Natural killer cell (primary cell): ENCODE measurements around the gene GJB4. TPM values are rescaled to one million over a fixed set of nuclear protein-coding genes. Genes with fewer than 3 reads are reported as not detected.
"Not testable (repeated sequence)": the region's sequence is repeated elsewhere in the genome, so short reads cannot be mapped to it uniquely, and the experiment has no call there.

Source experiments
- ATAC-seq, 3 donors: fragments of 150-1000 bp in 2 of 3; fragments of 200-7000 bp in 1 of 3; cut with Tn5 transposase; 1 replicate in 1 of 3; 2 replicates in 2 of 3; pipeline ENCODE4 v1.10.0; 2021; ENCODE audit warnings: mild to moderate bottlenecking in 2 of 3, moderate library complexity in 2 of 3
- DNase-seq, 2 donors: peaks; one replicate each; pipeline versions ENCODE4 v3.0.0 to v3.0.0-alpha.2; 2013 to 2021; ENCODE audit warnings: mixed read lengths in 1 of 2
- H3K27ac ChIP-seq: one replicate; pipeline ENCODE4 v1.5.1; 2013; ENCODE audit warnings: mild to moderate bottlenecking, low read length
- H3K27me3 ChIP-seq: one replicate; pipeline ENCODE4 v1.6.1; 2013; ENCODE audit warnings: low read length; ENCODE audit not compliant: control insufficient read depth, insufficient read depth
- H3K36me3 ChIP-seq: one replicate; pipeline ENCODE4 v1.6.1; 2013; ENCODE audit warnings: low read length; ENCODE audit not compliant: control insufficient read depth, insufficient read depth
- H3K4me1 ChIP-seq: one replicate; pipeline ENCODE4 v1.6.1; 2013; ENCODE audit warnings: low read length; ENCODE audit not compliant: control insufficient read depth, insufficient read depth
- H3K4me3 ChIP-seq: one replicate; pipeline ENCODE4 v1.5.1; 2013; ENCODE audit warnings: low read length
- H3K9me3 ChIP-seq: one replicate; pipeline ENCODE4 v1.6.1; 2013; ENCODE audit warnings: low read length; ENCODE audit not compliant: control insufficient read depth, insufficient read depth
- H3K27ac Mint-ChIP-seq, 2 donors: one replicate each; pipeline ENCODE4 v1.8.0; 2022; ENCODE audit warnings: mild to moderate bottlenecking in 2 of 2, mixed read lengths in 2 of 2, moderate library complexity in 1 of 2
- H3K27me3 Mint-ChIP-seq, 2 donors: one replicate each; pipeline ENCODE4 v1.8.0; 2022; ENCODE audit warnings: low read depth in 2 of 2, mixed read lengths in 2 of 2
- H3K36me3 Mint-ChIP-seq: one replicate; pipeline ENCODE4 v1.8.0; 2022; ENCODE audit warnings: mixed read lengths
- H3K4me1 Mint-ChIP-seq, 2 donors: one replicate each; pipeline ENCODE4 v1.8.0; 2022; ENCODE audit warnings: mixed read lengths in 2 of 2
- H3K4me3 Mint-ChIP-seq: one replicate; pipeline ENCODE4 v1.8.0; 2022; ENCODE audit warnings: mild to moderate bottlenecking, moderate library complexity, mixed read lengths
- H3K9me3 Mint-ChIP-seq, 2 donors: one replicate each; pipeline ENCODE4 v1.8.0; 2022; ENCODE audit warnings: mixed read lengths in 2 of 2
- WGBS: methylation state at CpG from one replicate; pipeline ENCODE4 v1.1.7; 2013; ENCODE audit warnings: missing lambda C conversion rate; ENCODE audit not compliant: insufficient coverage; 5-methylcytosine and 5-hydroxymethylcytosine counted together
- intact Hi-C: fragments of 100-400 bp; cut with micrococcal nuclease; formaldehyde crosslinking; loops from one replicate; pipeline ENCODE4 v1.14.2; 2022
- total RNA-seq, 4 donors: library from RNA; stranded (reverse); fragments of 120-200 nt in 1 of 4; gene quantifications; one replicate each; pipeline versions ENCODE4 v1.2.3 to v1.2.4, GENCODE V29; 2013 to 2022
- TF ChIP-seq, protein P1 (sequence below): fragments of 200-600 bp; IDR thresholded peaks from one replicate; pipeline ENCODE4 v1.8.0; 2022; ENCODE audit warnings: antibody characterized with exemption

GJB4 gene
- total RNA-seq, 3 donors from 2014 or later (not counting 1 experiment from before 2014, with no cell fraction given) = not detected

DNA sequence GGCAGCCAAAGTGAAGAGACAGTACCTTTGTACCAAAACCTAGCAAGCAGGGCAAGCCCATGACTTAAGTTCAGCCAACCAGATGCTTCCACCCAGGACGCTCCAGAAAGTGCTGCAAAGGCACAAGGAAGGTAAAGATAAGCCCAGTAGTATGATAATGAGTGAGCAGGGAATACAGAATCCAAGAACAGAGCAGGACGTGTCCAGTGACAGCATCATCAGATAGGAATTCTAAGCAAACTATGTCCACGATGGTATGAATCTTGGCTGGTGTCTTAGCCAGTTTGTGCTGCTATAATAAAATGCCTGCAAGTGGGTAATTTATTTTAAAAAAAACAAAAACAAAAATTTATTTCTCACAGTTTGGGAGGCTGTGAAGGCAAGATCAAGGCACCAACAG, 46.9 kb downstream of the GJB4 start:
- peaks cover 0 to 4% of the 10 kb centered on the region in 2 donors for H3K4me1 Mint-ChIP-seq
- no peaks in the 10 kb centered on the region for H3K9me3 ChIP-seq
- H3K27me3 ChIP-seq = no peaks in the 10 kb centered on the region
- ATAC-seq (no peak), DNase-seq (no peak)
- H3K36me3 ChIP-seq = no peaks in the 10 kb centered on the region
- peaks cover 7% of the 10 kb centered on the region for H3K36me3 Mint-ChIP-seq
- no peak overlapping the region for H3K4me3 ChIP-seq
- H3K27ac Mint-ChIP-seq = no peak overlapping the region
- intact Hi-C loops = no loop called here
- H3K4me1 ChIP-seq = no peaks in the 10 kb centered on the region
- TF ChIP-seq, protein P1, sequence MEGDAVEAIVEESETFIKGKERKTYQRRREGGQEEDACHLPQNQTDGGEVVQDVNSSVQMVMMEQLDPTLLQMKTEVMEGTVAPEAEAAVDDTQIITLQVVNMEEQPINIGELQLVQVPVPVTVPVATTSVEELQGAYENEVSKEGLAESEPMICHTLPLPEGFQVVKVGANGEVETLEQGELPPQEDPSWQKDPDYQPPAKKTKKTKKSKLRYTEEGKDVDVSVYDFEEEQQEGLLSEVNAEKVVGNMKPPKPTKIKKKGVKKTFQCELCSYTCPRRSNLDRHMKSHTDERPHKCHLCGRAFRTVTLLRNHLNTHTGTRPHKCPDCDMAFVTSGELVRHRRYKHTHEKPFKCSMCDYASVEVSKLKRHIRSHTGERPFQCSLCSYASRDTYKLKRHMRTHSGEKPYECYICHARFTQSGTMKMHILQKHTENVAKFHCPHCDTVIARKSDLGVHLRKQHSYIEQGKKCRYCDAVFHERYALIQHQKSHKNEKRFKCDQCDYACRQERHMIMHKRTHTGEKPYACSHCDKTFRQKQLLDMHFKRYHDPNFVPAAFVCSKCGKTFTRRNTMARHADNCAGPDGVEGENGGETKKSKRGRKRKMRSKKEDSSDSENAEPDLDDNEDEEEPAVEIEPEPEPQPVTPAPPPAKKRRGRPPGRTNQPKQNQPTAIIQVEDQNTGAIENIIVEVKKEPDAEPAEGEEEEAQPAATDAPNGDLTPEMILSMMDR = no peak
- peaks cover 2 to 4% of the 10 kb centered on the region in 2 donors for H3K9me3 Mint-ChIP-seq
- no peaks in the 10 kb centered on the region for H3K27me3 Mint-ChIP-seq
- H3K27ac ChIP-seq = no peak overlapping the region
- WGBS = 83% methylated on average over 3 of the region's 3 CpGs
- H3K4me3 Mint-ChIP-seq = no peak overlapping the region

DNA sequence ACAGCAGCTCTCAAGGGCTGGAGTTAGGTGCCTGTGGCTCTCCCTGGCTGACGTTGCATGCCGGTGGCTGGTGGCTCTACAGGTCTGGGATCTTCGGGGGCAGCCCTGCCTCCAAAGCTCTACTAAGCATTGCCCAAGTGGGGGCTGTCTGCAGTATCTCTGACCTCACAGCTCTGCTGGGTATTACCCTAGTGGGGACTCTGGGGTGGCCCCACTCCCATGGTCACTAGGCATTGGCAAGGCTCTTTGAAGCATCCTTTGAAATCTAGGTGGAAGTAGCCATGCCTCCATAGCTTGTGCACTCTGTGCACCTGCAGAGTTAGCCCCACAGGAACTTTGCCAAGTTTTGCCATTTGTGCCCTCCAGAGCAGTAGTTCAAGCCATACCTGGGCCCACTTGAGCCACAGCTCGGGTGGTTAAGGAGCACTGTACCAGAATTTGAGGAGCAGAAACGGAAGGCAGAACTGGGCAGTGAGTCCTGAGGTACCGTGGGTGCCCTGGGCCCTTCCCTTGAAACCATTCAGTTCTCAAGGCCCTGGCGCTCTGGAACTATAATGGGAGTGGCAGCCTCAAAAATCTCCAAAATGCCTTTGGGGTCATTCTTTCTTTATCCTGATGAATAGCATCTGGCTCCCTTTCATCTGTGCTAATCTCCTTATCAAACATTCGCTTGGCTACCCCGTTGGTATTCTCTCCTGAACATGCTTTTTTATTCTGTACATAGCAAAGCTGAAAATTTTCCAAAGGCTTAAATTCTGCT, 48.7 kb downstream of the GJB4 start:
- no peak for ATAC-seq
- 92% methylated on average over 9 of the region's 9 CpGs for WGBS

DNA sequence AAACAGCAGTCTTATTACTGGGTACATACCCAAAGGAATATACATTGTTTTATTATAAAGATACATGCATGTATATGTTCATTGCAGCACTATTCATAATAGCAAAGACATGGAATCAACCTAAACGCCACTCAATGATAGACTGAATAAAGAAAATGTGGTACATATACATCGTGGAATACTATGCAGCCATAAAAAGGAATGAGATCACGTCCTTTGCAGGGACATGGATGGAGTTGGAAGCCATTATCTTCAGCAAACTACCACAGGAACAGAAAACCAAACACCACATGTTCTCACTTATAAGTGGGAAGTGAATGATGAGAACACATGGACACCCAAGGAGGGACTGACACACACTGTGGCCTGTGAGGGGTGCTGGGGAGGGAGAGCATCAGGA, 51.2 kb downstream of the GJB4 start:
- H3K36me3 Mint-ChIP-seq, H3K36me3 ChIP-seq, H3K27ac Mint-ChIP-seq, H3K9me3 ChIP-seq, H3K9me3 Mint-ChIP-seq, H3K4me3 ChIP-seq, H3K4me3 Mint-ChIP-seq, DNase-seq, H3K4me1 ChIP-seq, ATAC-seq, H3K27me3 ChIP-seq, H3K4me1 Mint-ChIP-seq, H3K27me3 Mint-ChIP-seq, H3K27ac ChIP-seq, intact Hi-C loops: not testable (repeated sequence)
- 94% methylated on average over 2 of the region's 3 CpGs for WGBS

More for the DNA sequence above, 48.7 kb downstream of the GJB4 start:
- intact Hi-C loops = no loop called here
- H3K36me3 ChIP-seq = no peaks in the 10 kb centered on the region
- DNase-seq = no peak
- H3K9me3 Mint-ChIP-seq = peaks cover 2 to 4% of the 10 kb centered on the region in 2 donors
- H3K4me3 Mint-ChIP-seq = no peak overlapping the region
- peaks cover 0 to 4% of the 10 kb centered on the region in 2 donors for H3K4me1 Mint-ChIP-seq
- H3K9me3 ChIP-seq = no peaks in the 10 kb centered on the region
- H3K4me3 ChIP-seq = no peak overlapping the region
- peaks cover 7% of the 10 kb centered on the region for H3K36me3 Mint-ChIP-seq
- TF ChIP-seq, protein P1 = no peak
- no peaks in the 10 kb centered on the region for H3K4me1 ChIP-seq
- H3K27ac Mint-ChIP-seq = no peak overlapping the region
- H3K27me3 Mint-ChIP-seq = no peaks in the 10 kb centered on the region
- H3K27me3 ChIP-seq = no peaks in the 10 kb centered on the region
- H3K27ac ChIP-seq = no peak overlapping the region

Other genes starting within 250 kb of the GJB4 start
- not detected for gene GJB5, start 4.7 kb upstream of the GJB4 start, total RNA-seq
- not detected for gene GJB3, start 21.5 kb downstream of the GJB4 start, total RNA-seq
- gene GJA4, start 33.3 kb downstream of the GJB4 start, total RNA-seq = not detected
- gene SMIM12, start 100.0 kb downstream of the GJB4 start, total RNA-seq = 10 to 100 TPM; 33.4 to 44.5 (median 36.5) TPM
- under 1 TPM; 0.33 to 0.38 (median 0.36) TPM for gene DLGAP3, start 169.9 kb downstream of the GJB4 start, total RNA-seq
- gene TMEM35B, start 225.6 kb downstream of the GJB4 start, total RNA-seq = 10 to 100 TPM in 2 of 3 donors, 1 to 10 TPM in 1; 4.1 to 18.5 (median 10.5) TPM